Activated CD8-positive, alpha-beta memory T cell treated with anti-CD3 and anti-CD28 coated beads for 1 hour (primary cell): Measurements from ENCODE around the gene BLZF1.
"Not testable (repeated sequence)": the region's sequence is repeated elsewhere in the genome, so short reads cannot be mapped to it uniquely, and the experiment has no call there.

ENCODE experiments used
- DNase-seq, 2 donors: peaks; one replicate each; pipeline ENCODE4 v3.0.0-alpha.2; 2020; ENCODE audit warnings: low read depth in 1 of 2; ENCODE audit errors: extremely low read depth in 1 of 2

Gene BLZF1

DNA sequence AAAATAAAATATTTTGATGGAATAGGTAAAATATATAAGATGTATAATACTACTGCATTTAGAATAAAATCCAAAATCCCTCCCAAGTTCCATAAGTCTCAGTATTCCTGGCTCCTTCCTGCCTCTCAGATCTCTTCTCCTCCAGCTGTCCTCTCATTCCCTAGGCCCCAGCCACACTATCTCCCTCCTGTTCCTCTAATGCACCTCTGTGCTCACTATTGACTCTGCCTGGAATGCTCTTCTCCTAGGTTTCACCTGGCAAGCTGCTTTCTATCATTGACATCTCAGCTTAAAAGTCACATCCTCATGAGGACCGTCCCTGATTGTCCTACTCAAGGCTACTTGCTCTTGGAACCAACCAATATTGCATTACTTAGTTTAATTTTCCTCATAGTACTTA is 7.6 kb upstream of the BLZF1 start:
- no peak for DNase-seq

DNA sequence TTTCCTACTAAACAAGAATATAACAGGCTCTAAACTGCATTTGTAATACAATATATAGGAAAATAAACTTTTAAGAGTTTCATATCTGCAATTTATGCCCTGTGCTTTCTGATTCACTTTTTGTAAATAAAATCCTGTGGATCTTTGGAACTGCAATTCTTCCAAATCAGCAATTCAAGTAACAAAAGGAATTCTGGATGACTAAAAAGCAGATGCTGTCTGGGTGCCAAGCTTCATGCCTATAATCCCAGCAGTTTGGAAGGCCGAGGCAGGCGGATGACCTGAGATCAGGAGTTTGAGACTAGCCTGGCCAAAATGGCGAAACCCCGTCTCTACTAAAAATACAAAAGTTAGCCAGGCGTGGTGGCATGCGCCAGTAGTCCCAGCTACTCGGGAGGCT is 6.7 kb upstream of the BLZF1 start:
- DNase-seq: no peak

DNA sequence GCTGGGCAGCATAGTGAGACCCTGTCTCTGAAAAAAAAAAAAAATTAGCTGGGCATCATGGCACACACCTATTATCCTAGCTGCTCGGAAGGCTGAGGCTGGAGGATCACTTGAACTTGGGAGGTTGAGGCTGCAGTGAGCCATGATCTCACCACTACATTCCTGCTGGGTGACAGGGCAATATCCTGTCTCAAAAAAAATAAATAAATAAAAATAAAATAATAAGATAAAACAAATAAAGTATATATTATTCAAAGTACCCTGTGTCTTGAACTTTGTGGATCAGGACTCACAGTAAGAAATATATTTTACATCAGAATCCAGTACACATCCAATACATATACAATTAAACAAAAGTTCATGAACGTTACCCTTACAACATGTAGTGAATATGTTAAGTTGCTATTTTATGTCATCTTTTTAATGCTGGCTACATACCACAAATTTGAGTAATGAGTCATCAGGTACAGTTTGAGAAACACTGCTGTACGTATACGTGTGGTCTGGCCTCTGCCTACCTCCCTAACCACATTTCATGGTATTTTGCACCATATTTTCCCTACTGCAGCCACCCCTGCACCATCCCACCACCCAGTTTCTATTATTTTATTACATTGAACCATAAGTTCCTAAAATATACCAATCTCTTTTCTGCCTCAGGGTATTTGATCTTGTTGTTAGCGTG is 4.8 kb upstream of the BLZF1 start:
- DNase-seq: no peak

DNA sequence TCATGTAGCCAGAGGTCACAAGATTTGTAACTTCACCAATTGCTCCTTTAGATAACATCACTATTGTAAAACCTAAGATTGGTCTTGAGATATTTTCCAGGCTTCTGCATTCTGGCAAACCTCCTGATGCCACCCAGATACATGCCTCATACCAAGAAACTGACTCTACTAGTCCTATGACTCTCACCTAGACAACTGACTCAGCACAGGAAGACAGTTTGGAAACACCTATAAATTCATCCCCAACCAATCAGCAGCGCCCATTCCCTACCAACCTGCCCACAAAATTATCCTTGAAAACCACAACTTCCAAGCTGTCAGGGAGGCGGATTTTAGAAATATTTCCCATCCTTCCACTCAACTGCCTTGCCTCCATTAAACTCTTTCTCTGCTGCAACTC is 3.0 kb upstream of the BLZF1 start:
- DNase-seq: no peak

DNA sequence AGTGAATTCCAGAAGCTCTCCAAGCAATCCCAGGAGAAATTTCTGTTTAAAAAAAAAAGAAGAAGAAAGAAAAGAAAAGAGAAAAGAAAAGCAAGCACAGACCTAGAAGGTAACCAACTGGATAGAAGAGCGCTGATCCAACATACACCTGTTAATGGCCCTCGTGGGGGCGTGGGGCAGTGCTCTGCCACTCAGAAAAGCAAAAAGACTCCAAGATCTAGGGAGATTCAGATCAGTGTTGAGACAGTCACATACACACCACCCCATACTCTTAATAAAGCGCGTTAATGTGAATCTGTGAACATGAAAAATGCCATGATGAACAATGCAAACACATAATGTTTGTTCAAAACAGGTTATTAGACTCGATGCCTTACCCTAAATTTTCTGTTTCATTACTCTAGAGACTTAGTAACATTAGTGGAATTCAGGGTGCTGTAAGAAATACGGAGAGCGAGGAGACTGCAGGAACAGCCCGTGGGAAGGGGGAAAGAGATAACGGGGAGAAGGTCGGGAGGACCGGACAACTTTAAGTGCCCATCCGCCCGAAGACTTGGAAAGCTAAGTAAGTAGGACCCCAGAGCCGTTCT is 804 bp upstream of the BLZF1 start:
- DNase-seq: no peak

DNA sequence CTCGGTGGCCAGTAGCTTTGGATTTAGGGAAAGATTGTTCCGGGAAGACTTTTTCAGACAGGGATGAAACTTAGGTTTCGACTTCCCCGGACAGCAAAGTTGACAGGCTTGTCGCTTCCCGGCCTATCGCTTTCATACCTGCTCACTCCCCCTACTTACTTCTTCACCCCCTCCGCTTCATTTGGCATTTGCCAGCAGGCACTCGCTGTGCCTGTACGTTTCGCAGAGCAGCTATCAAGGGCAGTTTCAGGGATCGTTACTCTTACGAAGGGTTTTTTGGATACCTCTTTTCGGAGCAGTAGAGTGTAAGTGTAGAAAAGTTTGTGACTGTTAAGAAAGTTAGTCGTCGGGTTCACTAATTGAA is 393 bp downstream of the BLZF1 start:
- no peak for DNase-seq

DNA sequence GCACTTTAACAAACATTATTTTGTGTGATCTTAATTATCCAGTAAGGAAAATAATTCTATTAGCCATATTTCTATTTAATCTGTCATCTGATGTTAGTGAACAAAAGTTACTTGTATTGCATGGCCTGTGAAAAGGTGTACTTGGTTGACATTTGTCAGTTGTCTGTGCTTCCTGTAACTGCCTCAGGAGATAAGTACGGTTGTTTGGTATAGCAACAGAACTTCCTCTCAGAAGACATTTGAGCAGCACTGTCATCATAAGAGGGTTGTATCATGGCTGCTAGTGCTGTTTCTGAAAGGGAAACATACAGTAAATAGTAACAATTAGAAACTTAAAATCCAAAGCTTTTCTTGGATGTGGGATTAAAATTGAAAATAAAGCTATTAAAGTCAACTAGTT is 3.4 kb downstream of the BLZF1 start:
- DNase-seq: no peak

DNA sequence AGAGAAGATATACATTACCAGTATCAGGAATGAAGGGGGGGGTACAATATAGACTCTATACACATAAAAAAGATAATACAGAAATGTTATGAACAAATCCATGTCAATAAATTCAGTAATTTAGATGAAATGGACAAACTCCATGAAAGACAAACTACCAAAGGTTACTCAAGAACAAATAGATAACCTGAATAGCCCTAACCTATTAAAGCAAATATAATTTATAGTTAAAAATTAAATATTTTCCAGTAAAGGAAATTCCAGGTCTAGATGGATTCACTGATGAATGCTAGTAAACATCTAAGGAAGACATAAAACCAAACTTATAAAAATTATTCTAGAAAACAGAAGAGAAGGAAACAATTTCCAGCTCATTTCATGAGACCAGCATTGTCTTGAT is 13.2 kb downstream of the BLZF1 start:
- no peak for DNase-seq

DNA sequence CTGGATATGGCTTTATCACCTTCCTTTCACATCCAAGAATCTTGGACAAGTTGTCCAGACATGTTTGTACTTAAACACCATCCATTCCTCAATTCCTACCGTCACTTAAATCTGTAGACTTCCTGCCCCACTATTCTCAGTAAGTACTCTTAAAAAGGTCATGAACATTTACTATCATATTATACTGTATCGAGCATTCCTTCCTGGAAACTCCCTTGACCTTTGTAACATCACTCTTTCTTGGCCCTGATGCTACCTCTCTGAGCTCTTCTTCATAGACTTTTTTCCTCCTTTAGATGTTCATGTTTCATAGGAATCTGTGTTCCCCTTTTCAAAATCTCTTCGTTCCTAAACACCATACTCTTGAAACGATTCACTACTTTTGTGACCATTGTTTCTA is 15.5 kb downstream of the BLZF1 start:
- DNase-seq: no peak

DNA sequence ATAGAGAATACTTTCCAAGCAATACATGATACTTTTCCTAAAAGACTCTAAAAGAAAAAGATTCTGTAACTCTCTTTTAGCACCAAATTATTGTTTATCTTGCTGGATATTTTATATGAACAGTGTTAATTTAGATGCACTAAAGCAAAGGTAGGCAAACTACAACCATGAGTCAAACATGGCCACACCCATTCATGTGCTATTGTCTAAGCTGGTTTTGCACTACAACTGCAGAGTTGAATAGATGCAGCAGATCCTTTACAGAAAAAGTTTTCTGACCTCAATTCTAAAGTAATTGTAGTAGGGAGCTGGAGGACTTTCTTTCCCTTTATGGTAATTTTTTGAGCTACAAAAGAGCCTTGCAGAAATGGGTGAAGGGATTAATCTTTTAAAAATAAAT is 19.4 kb downstream of the BLZF1 start:
- DNase-seq: no peak

DNA sequence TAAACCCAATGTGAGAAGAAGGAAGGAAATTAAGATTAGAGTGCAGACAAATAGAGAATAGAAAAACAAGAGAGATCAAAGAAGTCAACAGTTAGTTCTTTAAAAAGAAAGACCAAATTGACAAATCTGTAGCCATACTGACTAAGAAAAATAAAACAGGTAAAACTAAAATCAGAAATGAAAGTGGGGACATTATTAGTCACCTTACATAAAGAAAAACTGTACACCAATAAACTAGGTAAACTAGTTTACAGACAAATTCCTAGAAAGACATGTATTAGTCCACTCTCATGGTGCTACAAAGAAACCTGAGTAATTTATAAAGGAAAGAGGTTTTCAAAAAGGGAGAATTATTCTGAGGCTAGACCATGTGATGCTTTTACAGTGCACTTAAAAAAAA is 22.3 kb downstream of the BLZF1 start:
- DNase-seq: no peak

DNA sequence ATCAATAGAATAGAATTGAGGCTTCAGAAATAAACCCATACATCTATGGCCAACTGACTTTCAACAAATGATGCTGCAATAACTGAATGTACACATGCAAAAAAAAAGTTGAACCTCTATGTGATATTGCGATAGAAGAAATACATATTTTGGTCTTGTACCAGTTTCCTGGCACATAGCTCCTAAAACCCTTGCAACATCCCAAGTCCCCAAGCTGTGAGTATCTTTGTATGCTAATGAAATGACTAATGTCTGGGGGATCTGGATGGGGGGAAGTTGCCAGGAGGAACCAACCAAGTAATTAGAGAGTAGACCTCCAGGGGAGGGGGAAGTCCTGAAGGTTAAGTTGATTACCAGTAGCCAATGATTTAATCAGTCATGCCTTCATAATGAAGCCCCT is 24.4 kb downstream of the BLZF1 start:
- no peak for DNase-seq

DNA sequence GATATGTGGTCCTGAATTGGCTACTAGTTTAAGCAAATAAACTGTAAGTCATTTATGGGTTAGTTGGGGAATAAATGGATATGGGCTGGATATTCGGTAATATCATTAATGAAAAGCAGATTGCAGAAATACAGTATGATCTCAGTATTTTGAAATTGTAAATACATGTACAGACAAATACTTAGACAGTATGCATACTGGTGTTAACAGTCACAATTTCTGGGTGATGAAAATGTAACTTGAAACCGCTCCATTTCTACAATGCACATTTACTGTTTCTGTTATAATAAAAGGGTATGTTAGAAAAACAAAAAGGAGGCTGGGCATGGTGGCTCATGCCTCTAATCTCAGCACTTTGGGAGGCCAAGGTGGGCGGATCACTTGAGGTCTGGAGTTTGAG is 28.0 kb downstream of the BLZF1 start:
- no peak for DNase-seq

DNA sequence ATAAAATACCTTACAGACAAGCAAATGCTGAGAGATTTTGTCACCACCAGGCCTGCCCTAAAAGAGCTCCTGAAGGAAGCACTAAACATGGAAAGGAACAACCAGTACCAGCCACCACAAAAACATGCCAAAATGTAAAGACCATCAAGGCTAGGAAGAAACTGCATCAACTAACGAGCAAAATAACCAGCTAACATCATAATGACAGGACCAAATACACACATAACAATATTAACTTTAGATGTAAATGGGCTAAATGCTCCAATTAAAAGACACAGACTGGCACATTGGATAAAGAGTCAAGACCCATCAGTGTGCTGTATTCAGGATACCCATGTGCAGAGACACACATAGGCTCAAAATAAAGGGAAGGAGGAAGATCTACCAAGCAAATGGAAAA is 34.6 kb downstream of the BLZF1 start:
- DNase-seq: not testable (repeated sequence)

DNA sequence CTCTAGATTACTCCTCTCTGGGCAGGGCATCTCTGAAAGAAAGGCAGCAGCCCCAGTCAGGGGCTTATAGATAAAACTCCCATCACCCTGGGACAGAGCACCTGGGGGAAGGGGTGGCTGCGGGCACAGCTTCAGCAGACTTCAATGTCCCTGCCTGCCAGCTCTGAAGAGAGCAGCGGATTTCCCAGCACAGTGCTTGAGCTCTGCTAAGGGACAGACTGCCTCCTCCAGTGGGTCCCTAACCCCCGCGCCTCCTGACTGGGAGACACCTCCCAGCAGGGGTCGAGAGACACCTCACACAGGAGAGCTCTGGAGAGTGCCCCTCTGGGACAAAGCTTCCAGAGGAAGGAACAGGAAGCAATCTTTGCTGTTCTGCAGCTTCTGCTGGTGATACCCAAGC is 40.3 kb downstream of the BLZF1 start:
- not testable (repeated sequence) for DNase-seq

DNA sequence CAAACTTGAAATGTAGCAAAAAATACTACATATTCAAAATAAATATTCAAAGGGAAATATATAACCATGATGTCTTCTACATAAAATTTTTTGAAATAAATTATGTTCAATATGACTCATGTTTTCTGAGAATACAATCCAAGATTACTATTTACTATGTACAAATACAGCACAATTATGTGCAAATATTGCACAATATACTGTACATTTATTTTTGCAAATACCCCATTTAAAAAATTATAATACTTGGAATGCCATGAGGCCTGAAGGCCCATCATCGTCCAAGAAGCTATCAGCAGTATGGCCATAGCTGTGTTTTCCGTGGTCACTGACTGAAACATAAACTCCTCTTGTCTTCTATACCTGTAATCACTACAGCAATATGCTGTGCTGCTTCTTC is 47.0 kb downstream of the BLZF1 start:
- DNase-seq: no peak

DNA sequence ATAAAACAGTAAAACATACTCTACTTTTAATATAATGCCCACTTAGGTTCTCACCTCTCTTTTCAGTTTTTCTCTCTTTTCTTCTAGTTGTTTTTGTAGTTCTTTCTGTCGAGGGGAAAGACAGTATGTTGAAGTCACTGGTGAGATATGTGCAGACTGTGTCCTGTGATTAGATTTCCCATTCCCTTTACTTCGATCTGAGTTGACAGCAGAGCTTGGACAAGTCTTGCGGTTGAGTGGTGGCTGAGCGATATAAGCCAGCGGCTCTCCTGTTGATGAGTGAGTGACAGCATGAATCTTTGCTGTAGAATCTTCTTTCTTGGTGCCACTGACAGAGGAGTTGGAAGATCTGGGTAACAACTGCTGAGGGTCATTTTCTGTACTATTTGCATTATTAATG is 53.3 kb downstream of the BLZF1 start:
- no peak for DNase-seq

DNA sequence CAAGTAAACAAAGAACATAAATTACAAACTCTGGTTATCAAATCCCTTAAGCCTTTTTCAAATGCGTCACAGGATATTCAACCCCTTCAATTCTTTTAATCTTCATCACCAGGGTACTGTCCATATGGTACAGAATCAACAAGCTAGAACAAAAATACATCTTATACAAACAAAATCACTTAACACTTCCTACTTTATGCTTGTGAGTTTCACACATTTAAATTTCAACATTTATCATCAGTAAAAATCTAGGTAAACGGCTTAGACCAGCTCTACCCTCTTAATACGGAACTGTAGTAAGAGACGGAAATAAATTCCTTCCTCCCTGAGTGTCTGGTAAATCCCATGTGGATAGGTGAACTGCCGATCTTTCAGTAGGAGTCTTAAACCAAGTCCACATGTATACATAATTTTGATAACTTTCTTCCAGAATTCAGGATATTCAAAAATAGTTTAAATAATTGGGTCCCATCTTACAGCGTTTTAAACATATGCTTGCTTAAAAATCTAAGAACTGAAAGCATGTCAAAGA is 58.2 kb downstream of the BLZF1 start:
- DNase-seq: no peak

DNA sequence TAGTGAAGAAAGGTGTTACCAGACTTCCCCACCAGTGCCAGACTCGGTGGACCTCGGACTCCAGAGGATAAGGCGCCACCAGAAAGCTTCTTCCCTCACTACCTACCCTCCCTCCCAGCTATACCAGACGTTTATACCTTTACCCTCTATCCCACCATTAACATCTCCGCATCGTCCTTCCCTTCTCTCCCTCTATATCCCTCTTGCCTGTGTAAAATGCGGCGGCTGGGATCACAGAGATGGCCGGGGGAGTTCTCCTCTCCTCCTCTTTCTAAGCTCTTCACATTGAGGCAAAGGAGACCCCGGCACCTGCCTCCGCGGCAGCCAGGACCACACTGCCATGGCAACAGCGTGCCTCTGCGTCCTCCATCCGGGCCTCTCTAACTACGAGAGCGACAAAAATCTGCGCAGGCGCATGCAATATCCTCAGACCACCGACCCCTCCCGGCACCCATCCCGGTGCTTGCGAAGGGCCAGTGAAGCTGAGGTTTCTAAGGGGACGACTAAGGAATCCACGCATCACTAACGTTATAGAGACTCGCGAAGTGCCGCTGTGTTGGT is 59.2 kb downstream of the BLZF1 start, which contains the start of gene CCDC181:
TSS of gene CCDC181 (minus strand) at position 394 of the 561 bp plus-strand sequence. CDS start 2,547 bp downstream, outside the sequence.
- peak; percentile 11 to 16 for DNase-seq
